ENCODE results near the gene DNAJC9. TPM values are rescaled to one million over a fixed set of nuclear protein-coding genes. Genes with fewer than 3 reads are reported as not detected.

The DNAJC9 gene
- total RNA-seq, 6 donors from 2014 or later, result 10.1 to 16.8 (median 12.0) TPM

- Histone ChIP-seq H3K4me1 (peaks cover 17 to 37% (median 22%) of the 10 kb centered on the region in 4 donors), H3K36me3 (peaks cover 8 to 65% (median 29%) of the 10 kb centered on the region in 4 donors), H3K9me3 (no peaks in the 10 kb centered on the region), H3K4me3 (peak overlapping the region in 1 of 4 donors; percentile 76), H3K27ac (no peak overlapping the region), H3K27me3 (no peaks in the 10 kb centered on the region)
- ATAC-seq (ENCODE audit: low FRiP score in 2 of 2) (no peak), DNase-seq (no peak)
- TF ChIP-seq, protein P1, sequence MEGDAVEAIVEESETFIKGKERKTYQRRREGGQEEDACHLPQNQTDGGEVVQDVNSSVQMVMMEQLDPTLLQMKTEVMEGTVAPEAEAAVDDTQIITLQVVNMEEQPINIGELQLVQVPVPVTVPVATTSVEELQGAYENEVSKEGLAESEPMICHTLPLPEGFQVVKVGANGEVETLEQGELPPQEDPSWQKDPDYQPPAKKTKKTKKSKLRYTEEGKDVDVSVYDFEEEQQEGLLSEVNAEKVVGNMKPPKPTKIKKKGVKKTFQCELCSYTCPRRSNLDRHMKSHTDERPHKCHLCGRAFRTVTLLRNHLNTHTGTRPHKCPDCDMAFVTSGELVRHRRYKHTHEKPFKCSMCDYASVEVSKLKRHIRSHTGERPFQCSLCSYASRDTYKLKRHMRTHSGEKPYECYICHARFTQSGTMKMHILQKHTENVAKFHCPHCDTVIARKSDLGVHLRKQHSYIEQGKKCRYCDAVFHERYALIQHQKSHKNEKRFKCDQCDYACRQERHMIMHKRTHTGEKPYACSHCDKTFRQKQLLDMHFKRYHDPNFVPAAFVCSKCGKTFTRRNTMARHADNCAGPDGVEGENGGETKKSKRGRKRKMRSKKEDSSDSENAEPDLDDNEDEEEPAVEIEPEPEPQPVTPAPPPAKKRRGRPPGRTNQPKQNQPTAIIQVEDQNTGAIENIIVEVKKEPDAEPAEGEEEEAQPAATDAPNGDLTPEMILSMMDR (IDR thresholded peaks at IDR 0.05), result no peak
- TF ChIP-seq EP300 (IDR thresholded peaks at IDR 0.05), result no peak
- no peak for TF ChIP-seq POLR2A (IDR thresholded peaks at IDR 0.05)
- no peak for TF ChIP-seq POLR2AphosphoS5 (IDR thresholded peaks at IDR 0.05)
- WGBS, 2 donors, result 43 to 48% methylated on average over 7 to 8 of the region's 8 CpGs
Observed at GRCh38 chr10:73244866-73245477, 2.1 kb downstream of the DNAJC9 start.

DNA sequence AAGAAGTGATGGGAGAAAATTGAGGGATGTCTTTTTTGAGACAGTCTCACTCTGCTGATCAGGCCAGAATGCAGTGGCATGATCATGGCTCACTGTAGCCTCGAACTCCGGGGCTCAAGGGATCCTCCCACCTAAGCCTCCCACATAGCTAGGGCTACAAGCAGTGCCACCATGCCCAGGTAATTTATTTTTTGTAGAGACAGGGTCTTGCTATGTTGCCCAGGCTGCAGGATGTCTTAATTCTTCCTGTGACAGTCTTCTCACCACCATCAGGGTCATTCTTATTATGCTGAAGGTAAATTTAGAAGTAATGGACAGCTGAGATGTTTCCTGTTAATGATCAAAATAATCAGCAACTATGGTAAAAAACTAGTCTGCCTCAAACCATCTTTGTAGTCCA is 7.1 kb downstream of the DNAJC9 start:
- TF ChIP-seq, protein P1 (IDR thresholded peaks at IDR 0.05), result no peak
- TF ChIP-seq POLR2A (IDR thresholded peaks at IDR 0.05) (no peak), EP300 (IDR thresholded peaks at IDR 0.05) (no peak), POLR2AphosphoS5 (IDR thresholded peaks at IDR 0.05) (no peak)
- H3K27ac ChIP-seq, result no peak overlapping the region
- DNase-seq, result no peak
- H3K36me3 ChIP-seq, result peaks cover 9 to 77% (median 37%) of the 10 kb centered on the region in 4 donors
- no peak overlapping the region for H3K4me3 ChIP-seq
- no peaks in the 10 kb centered on the region for H3K27me3 ChIP-seq
- H3K9me3 ChIP-seq, result no peaks in the 10 kb centered on the region
- 82 to 92% methylated on average over 2 of the region's 2 CpGs for WGBS, 2 donors
- ATAC-seq (ENCODE audit: low FRiP score in 2 of 2), result no peak
- peaks cover 0 to 3% (median 2%) of the 10 kb centered on the region in 4 donors for H3K4me1 ChIP-seq

DNA sequence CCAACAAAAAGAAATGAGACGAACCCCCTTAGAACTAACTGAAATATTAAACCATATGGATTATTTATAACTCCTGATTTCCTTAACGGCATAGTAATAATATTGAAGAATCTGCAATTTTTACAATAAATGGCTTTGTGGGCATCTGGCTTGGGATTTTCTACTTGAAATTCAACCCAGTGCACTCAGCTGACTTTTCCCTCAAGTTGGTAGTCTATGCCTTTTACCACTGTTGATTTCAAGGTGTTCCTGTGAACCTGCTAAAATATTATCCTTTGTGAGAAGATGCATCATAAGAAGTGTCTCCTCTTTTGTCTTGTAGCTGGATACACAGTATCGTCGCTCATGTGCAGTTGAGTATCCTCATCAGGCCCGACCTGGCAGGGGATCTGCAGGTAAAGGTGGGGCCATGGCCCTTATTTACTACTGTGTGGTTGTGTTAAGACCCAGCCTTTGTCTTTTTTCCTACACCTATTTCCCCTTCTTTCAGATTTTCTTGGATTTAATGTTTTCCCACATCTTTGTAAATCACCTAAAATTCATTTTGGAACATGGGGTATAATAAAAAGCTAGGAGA is 8.0 kb downstream of the DNAJC9 start:
- no peaks in the 10 kb centered on the region for H3K9me3 ChIP-seq

GRCh38 chr10:73234695-73235094 is 12.4 kb downstream of the DNAJC9 start:
- peaks cover 3 to 67% (median 10%) of the 10 kb centered on the region in 4 donors for H3K36me3 ChIP-seq
- TF ChIP-seq POLR2AphosphoS5 (IDR thresholded peaks at IDR 0.05) (no peak), POLR2A (IDR thresholded peaks at IDR 0.05) (no peak), EP300 (IDR thresholded peaks at IDR 0.05) (no peak)
- TF ChIP-seq, protein P1 (IDR thresholded peaks at IDR 0.05), result no peak
- H3K4me3 ChIP-seq, result no peak overlapping the region
- ATAC-seq (ENCODE audit: low FRiP score in 2 of 2), result no peak
- no peaks in the 10 kb centered on the region for H3K27me3 ChIP-seq
- H3K4me1 ChIP-seq, result no peaks in the 10 kb centered on the region
- no peak overlapping the region for H3K27ac ChIP-seq
- DNase-seq, result no peak
- 89 to 93% methylated on average over 7 of the region's 7 CpGs for WGBS, 2 donors
- H3K9me3 ChIP-seq, result no peaks in the 10 kb centered on the region

More for the DNA sequence above, 8.0 kb downstream of the DNAJC9 start:
- Histone ChIP-seq H3K4me3 (no peak overlapping the region), H3K36me3 (peaks cover 11 to 78% (median 39%) of the 10 kb centered on the region in 4 donors), H3K4me1 (no peaks in the 10 kb centered on the region), H3K27me3 (no peaks in the 10 kb centered on the region), H3K27ac (no peak overlapping the region)
- DNase-seq (no peak), ATAC-seq (ENCODE audit: low FRiP score in 2 of 2) (no peak)
- 94% methylated on average over 5 of the region's 5 CpGs for WGBS, 2 donors
- TF ChIP-seq POLR2AphosphoS5 (IDR thresholded peaks at IDR 0.05), result no peak
- TF ChIP-seq EP300 (IDR thresholded peaks at IDR 0.05), result no peak
- TF ChIP-seq, protein P1 (IDR thresholded peaks at IDR 0.05), result no peak
- no peak for TF ChIP-seq POLR2A (IDR thresholded peaks at IDR 0.05)
